K562 (cell line): ENCODE results near the gene SENP3. TPM values are rescaled to one million over a fixed set of nuclear protein-coding genes. Genes with fewer than 3 reads are reported as not detected.

ENCODE experiments used
- ASH1L ChIP-seq: fragments of 450-650 bp; IDR thresholded peaks from 2 replicates; pipeline ENCODE4 v1.6.1; 2018; ENCODE audit warnings: borderline replicate concordance, mild to moderate bottlenecking, low read depth; ENCODE audit not compliant: partially characterized antibody
- ATF1 ChIP-seq, 2 experiments: fragments of 450-650 bp in 1 of 2; IDR thresholded peaks; 2 replicates each; pipeline ENCODE4 v1.6.1; 2016; ENCODE audit warnings: missing compliant biosample characterization in 1 of 2, missing genetic modification characterization in 1 of 2
- CHAMP1 ChIP-seq: fragments of 450-650 bp; IDR thresholded peaks from 2 replicates; pipeline ENCODE4 v1.6.1; 2016; ENCODE audit warnings: mild to moderate bottlenecking
- ELK1 ChIP-seq: sonication (generic); formaldehyde crosslinking; IDR thresholded peaks from 2 replicates; pipeline ENCODE4 v1.8.1; 2022; ENCODE audit warnings: missing genetic modification reagents
- JUN ChIP-seq, 2 experiments: sonication (generic) in 1 of 2; formaldehyde crosslinking in 1 of 2; IDR thresholded peaks; 2 replicates each; pipeline versions ENCODE4 v1.6.1 to v1.8.0; 2012 to 2022; ENCODE audit warnings: borderline replicate concordance in 2 of 2, mild to moderate bottlenecking in 2 of 2, improper control_type of control experiment in 1 of 2, low read depth in 1 of 2, low read length in 1 of 2, missing genetic modification reagents in 1 of 2
- KDM5B ChIP-seq: fragments of 200-600 bp; sonication (generic); IDR thresholded peaks from 2 replicates; pipeline ENCODE4 v1.6.1; 2012; ENCODE audit warnings: low read depth, mild to moderate bottlenecking, moderate library complexity, low read length, control low read depth, inconsistent platforms; ENCODE audit not compliant: insufficient replicate concordance
- MAZ ChIP-seq, 2 experiments: fragments of 450-650 bp in 1 of 2; sonication (generic) in 1 of 2; formaldehyde crosslinking; IDR thresholded peaks in 1 of 2; conservative IDR thresholded peaks in 1 of 2; 2 replicates each; pipeline versions ENCODE4 v1.4.0 to v1.5.0; 2020; ENCODE audit warnings: mild to moderate bottlenecking in 1 of 2, missing genetic modification reagents in 1 of 2
- MYC ChIP-seq, 2 experiments: fragments of 250-450 bp in 1 of 2; sonication (Bioruptor Pico) in 1 of 2; IDR thresholded peaks; 2 replicates each; pipeline versions ENCODE4 v1.5.1 to v1.6.1; 2012 to 2021; ENCODE audit warnings: low read depth in 2 of 2, borderline replicate concordance in 1 of 2, improper control_type of control experiment in 1 of 2, low read length in 1 of 2, mild to moderate bottlenecking in 1 of 2, moderate library complexity in 1 of 2
- RFX7 ChIP-seq: fragments of 250-450 bp; sonication (Bioruptor Pico); IDR thresholded peaks from 2 replicates; pipeline ENCODE4 v1.5.1; 2021; ENCODE audit warnings: mild to moderate bottlenecking
- SIN3B ChIP-seq: fragments of 450-650 bp; IDR thresholded peaks from 2 replicates; pipeline ENCODE4 v1.6.1; 2017; ENCODE audit warnings: low read depth, mild to moderate bottlenecking, moderate library complexity
- THAP12 ChIP-seq: fragments of 250-450 bp; sonication (Bioruptor Pico); IDR thresholded peaks from 2 replicates; pipeline ENCODE4 v1.9.0; 2021; ENCODE audit warnings: mild to moderate bottlenecking, inconsistent platforms
- ZNF584 ChIP-seq: fragments of 200-800 bp; sonication (Bioruptor generic); IDR thresholded peaks from 2 replicates; pipeline ENCODE4 v1.6.1; 2016; ENCODE audit warnings: low read depth, mild to moderate bottlenecking, missing genetic modification characterization, missing compliant biosample characterization
- polyA plus RNA-seq, 8 experiments: library from polyadenylated mRNA; depleted of rRNA in 4 of 8; stranded (reverse) in 5 of 8; unstranded in 3 of 8; fragments of >200 nt; fragmentation: Nextera tagmentation in 2 of 8; fragmentation: Illumina TruSeq in 1 of 8; extraction: Ambion mirVana in 2 of 8; extraction: Trizol in 1 of 8; gene quantifications; 2 replicates each; pipeline versions ENCODE4 v1.2.1 to v1.2.3, GENCODE V29; 2011 to 2014; ENCODE audit warnings: inconsistent platforms in 1 of 8, missing spikeins in 1 of 8
- total RNA-seq, 7 experiments: library from RNA; depleted of rRNA in 6 of 7; stranded (reverse); fragments of >200 nt in 6 of 7; fragmentation: Illumina TruSeq in 2 of 7; extraction: Trizol in 2 of 7; gene quantifications; 2 replicates each; pipeline versions ENCODE4 v1.2.1 to v1.2.3, GENCODE V29; 2011 to 2021; ENCODE audit warnings: low replicate concordance in 1 of 7
- TF ChIP-seq, protein P1 (sequence below), 3 experiments: fragments of 200-800 bp in 1 of 3; sonication (Bioruptor generic) in 1 of 3; sonication (generic) in 1 of 3; formaldehyde crosslinking in 1 of 3; IDR thresholded peaks; 2 replicates each; pipeline versions ENCODE4 v1.6.1 to v1.8.0; 2016 to 2022; ENCODE audit warnings: mild to moderate bottlenecking in 2 of 3, missing compliant biosample characterization in 2 of 3, missing genetic modification characterization in 2 of 3, missing genetic modification reagents in 1 of 3
- TF ChIP-seq, protein P2 (sequence below), 2 experiments: fragments of 450-650 bp; conservative IDR thresholded peaks; 2 replicates each; pipeline ENCODE4 v1.6.1; 2017; ENCODE audit warnings: mild to moderate bottlenecking in 2 of 2, moderate library complexity in 2 of 2

The SENP3 gene
- total and polyA plus RNA-seq, 9 of the 15 experiments (the other 6 are each of a cell fraction or from before 2014, with no cell fraction given): 0.63 to 102 (median 78.8) TPM

- TF ChIP-seq, protein P1, sequence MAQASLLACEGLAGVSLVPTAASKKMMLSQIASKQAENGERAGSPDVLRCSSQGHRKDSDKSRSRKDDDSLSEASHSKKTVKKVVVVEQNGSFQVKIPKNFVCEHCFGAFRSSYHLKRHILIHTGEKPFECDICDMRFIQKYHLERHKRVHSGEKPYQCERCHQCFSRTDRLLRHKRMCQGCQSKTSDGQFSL (CRISPR knock-in tag; IDR thresholded peaks at IDR 0.05): peak; percentile 80
- TF ChIP-seq, protein P1 (tag; IDR thresholded peaks at IDR 0.05): peak in 1 of 2 experiments; percentile 59; a peak in 1 of 4 replicates
- 0 out of 2 replicates have a peak, but pooled peaks have one; percentile 24 for TF ChIP-seq MYC (IDR thresholded peaks at IDR 0.05; ENCODE audit: low read depth, low read length)
- no peak for TF ChIP-seq MYC (CRISPR knock-in tag; IDR thresholded peaks at IDR 0.05; ENCODE audit: borderline replicate concordance, low read depth)
- TF ChIP-seq, protein P2, sequence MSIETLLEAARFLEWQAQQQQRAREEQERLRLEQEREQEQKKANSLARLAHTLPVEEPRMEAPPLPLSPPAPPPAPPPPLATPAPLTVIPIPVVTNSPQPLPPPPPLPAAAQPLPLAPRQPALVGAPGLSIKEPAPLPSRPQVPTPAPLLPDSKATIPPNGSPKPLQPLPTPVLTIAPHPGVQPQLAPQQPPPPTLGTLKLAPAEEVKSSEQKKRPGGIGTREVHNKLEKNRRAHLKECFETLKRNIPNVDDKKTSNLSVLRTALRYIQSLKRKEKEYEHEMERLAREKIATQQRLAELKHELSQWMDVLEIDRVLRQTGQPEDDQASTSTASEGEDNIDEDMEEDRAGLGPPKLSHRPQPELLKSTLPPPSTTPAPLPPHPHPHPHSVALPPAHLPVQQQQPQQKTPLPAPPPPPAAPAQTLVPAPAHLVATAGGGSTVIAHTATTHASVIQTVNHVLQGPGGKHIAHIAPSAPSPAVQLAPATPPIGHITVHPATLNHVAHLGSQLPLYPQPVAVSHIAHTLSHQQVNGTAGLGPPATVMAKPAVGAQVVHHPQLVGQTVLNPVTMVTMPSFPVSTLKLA (conservative IDR thresholded peaks at IDR 0.05): peak in 1 of 2 experiments; percentile 54; a peak in 2 of 4 replicates
- TF ChIP-seq JUN (IDR thresholded peaks at IDR 0.05; ENCODE audit: borderline replicate concordance, low read depth, low read length): 0 out of 2 replicates have a peak, but pooled peaks have one; percentile 3
- no peak for TF ChIP-seq JUN (CRISPR knock-in tag; IDR thresholded peaks at IDR 0.05; ENCODE audit: borderline replicate concordance)
- no peak for TF ChIP-seq ELK1 (CRISPR knock-in tag)
- no peak for TF ChIP-seq CHAMP1
- TF ChIP-seq ZNF584 (CRISPR knock-in tag): no peak
- peak; percentile 67 for TF ChIP-seq ASH1L
- TF ChIP-seq ATF1 (CRISPR knock-in tag; IDR thresholded peaks at IDR 0.05): no peak
- peak; percentile 76 for TF ChIP-seq ATF1 (tag; IDR thresholded peaks at IDR 0.05)
- peak; percentile 43 for TF ChIP-seq SIN3B
- TF ChIP-seq KDM5B: peak; percentile 52
- TF ChIP-seq MAZ (CRISPR knock-in tag; conservative IDR thresholded peaks at IDR 0.05 in 1 of 2, IDR thresholded peaks at IDR 0.05 in 1 of 2): peak in 1 of 2 experiments; percentile 70
- no peak for TF ChIP-seq RFX7
- TF ChIP-seq THAP12 (CRISPR knock-in tag): peak; percentile 84
These were observed 52.9 kb downstream of the SENP3 start, which contains the start of gene FXR2 (continued) for GRCh38 chr17:7614425-7615264.
